GM18508 (cell line): ENCODE measurements around the gene ASAP3.

Experiments used
- ATAC-seq: cut with Tn5 transposase; IDR thresholded peaks from one replicate; pipeline ENCODE4 v1.9.1; 2021; ENCODE audit warnings: moderate number of reproducible peaks; ENCODE audit not compliant: insufficient read depth, unreplicated experiment

Gene ASAP3

DNA sequence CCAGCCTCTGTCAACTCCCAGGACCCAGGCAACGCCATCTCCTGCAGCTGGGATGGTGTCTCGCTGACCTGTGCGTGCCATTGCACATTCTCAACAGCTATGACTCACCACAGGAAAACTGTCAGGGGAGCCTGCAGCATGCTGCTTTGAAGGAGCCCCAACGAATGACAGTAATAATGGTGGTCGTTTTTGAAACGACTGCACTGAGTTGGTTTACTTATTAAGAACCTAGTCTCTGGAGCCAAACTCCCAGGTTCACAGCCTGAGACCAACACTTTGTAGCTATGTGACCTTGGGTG lies 81.0 kb downstream of the ASAP3 start:
- ATAC-seq: no peak

DNA sequence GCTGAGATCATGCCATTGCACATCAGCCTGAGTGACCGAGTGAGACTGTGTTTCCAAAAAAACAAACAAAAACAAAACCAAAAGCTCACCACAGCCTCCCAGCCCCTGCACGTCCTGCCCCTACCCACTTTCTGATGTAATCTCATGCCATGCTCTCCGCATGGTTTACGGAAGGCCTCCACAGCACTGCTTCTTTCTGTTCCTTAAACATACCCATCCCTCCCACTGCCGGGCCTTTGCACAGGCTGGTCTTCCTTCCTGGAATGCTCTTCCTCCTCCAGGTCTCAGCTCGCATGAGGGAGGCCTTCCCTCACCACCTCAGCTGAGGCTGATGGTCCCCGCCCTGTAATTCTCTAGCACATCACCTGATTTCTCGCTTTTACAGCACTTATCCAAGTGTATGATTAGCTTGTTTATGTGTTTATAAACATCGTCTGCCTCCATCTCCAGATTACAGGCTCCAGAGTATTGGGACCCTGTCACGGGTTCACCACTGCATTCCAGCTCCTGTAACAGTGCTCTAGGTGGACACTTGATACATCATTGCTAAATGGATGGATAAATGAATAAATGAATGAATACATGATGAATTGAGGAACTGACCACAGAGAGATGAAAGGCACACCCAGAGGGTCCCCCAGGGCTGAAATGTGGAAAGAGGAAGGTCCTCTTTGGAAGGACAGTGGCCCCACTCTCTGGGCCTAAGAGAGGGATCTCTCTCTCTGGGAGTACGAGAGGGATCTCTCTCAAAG lies 81.5 kb downstream of the ASAP3 start:
- ATAC-seq: no peak

DNA sequence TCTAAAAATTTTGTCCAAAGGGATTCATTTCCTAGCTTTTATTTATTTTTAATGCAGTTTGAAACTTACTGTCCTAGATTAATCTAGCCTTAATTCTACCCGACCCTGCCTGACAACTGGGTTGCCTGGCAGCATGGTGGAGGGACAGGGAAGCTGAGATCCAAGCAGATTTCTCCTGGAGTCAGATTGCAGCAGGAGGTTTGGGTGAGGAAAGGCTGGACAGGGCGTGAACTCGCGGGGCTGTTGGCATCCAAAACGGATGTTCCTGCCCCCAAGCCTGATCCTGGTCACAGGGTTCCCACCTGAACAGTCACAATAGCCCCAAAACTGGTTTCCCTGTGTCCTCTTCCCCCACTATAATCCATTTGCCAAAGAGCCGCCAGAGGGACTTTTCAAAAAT lies 82.7 kb downstream of the ASAP3 start:
- no peak for ATAC-seq

DNA sequence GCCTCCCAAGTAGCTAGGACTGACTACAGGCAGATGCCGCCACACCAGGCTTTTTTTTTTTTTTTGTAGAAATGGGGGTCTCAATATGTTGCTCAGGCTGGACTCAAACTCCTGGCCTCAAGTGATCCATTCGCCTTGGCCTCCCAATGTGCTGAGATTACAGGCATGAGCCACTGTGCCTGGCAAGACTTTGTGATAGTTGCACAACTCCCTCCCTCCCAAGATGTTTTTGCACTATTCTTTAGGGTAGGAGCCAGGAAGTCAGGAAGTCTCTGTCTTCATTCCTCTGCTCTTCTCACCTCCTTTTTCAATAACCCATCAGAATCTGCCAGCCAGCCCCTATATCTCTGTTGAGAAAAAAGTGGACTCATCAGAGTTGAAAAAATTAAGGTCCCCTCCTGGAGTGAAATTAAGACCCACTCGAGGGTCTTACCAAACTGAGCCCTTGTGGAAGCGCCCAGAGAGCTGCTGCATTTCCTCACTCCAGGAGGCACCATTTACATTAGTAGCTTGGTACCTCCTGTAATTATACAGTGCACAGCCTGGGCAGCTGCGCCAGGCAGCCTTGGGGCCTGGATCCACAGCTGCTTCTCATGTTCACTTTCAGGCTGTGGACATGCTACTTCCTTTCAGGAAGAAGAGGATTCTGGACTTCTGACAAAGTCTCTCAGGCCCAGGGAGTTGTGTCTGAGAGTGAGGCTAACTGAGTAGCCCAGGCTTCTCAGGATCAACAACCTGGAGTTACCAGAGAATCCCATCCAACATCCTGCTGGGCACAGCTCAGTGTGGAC lies 83.5 kb downstream of the ASAP3 start:
- ATAC-seq: no peak

DNA sequence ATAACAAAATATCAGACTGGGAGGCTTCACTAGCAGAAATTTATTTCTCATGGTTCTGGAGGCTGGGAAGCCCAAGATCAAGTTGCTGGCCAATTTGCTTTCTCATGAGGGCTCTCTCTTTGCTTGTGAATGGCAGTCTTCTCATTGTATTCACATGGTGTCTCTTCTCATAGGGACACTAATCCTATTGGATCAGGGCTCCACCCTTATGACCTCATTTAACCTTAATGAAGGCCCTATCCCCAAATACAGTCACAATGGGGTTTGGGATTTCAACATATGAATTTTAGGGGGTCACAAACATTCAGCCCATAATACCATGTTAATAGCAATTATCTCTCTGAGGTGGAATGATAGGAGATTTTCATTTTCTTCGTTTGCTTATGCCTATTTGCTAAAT lies 84.8 kb downstream of the ASAP3 start:
- no peak for ATAC-seq

DNA sequence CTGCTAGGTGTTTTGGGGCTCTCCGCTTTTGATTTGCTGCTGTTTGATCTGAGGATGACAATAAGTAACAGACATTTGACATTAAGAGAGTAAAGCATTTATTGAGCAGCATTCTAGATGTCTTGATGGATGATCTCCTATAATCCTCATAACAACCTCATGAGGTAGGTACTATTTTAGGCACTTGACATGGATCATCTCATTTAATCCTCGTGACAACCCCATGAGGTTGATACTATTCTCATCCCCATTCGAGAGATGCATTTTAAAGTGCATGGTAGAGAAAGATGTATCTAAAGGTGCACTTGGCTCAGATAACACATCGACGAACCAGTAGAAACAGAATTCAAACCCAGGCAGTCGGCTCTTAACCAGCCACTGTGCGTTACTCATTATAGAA lies 86.1 kb downstream of the ASAP3 start:
- no peak for ATAC-seq

DNA sequence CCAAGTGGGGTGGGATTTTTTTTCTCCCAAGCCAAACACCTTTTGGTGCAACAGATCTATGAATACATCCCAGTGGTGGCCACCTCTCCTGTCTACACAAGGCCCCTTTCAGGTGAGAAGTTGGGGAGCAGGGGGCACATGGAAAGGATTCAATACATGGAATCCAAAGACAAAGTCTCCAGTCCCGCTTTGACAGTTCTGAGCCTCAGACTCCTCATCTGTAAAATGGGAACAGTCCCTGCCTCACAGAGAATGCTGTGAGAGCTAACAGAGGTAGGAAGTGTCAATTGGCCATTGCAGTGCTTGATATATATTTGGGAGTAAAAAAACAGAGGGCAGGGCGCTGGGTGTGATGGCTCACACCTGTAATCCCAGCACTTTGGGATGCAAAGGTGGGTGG lies 87.6 kb downstream of the ASAP3 start:
- ATAC-seq: no peak

DNA sequence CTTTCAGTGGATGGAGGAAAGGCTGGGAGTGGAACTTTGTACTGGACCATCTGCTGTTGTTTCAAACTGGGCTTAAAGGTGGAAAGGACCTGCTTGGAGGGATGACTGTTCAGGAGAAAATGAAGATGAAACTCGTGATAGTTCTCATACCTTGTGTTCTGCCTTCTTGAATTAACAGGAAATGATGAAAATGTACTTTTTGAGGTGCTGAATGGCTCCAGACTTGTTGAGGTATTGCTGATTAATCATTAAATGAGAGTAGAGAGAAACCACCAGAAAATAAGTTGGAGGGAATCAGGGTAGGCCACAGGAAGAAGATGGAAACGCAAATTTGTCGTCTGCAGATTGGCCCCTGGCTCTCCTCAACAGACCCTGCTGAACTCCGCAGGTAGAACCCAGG lies 88.1 kb downstream of the ASAP3 start:
- no peak for ATAC-seq

DNA sequence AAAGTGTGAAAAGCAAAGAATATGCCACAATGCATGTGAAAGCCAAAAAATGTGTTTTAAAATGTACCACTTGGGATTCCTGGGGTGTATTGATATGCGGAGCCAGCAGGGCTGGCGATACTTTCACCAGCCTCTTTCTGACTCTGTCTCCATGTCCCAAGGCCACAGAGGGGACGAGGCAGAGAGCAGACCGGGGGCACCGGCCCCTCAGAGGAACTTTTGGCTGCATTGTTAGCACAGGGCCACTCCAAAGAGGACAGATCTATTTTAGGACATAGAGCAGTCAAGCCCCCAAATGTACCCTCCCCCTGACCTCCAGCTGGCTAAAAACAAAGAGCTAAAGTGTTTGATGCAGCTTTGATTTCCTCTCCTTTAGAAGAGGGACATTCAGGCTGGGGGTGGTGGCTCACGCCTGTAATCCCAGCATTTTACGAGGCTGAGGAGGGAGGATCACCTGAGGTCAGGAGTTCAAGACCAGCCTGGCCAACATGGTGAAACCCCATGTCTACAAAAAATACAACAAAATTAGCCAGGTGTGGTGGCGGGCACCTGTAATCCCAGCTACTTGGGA lies 88.7 kb downstream of the ASAP3 start:
- ATAC-seq: no peak

DNA sequence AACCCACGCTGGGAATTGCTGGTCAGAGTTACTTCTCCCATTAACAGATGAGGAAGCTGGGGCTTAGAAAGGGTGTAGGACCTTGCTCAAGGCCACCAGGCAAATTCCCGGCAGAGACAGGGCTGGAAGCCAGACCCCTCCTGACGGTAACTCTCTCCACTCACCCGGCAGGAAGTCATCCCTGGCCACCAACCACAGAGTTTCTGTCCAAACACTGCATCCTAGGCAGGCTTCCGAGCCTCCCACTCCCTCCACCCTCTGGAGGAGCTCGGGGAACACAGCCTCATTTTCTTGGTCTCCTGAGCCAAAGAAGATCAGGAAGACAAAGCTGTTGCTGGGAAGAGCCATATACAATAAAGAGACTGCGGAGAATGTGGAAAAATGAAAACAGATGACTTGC lies 89.3 kb downstream of the ASAP3 start:
- no peak for ATAC-seq

DNA sequence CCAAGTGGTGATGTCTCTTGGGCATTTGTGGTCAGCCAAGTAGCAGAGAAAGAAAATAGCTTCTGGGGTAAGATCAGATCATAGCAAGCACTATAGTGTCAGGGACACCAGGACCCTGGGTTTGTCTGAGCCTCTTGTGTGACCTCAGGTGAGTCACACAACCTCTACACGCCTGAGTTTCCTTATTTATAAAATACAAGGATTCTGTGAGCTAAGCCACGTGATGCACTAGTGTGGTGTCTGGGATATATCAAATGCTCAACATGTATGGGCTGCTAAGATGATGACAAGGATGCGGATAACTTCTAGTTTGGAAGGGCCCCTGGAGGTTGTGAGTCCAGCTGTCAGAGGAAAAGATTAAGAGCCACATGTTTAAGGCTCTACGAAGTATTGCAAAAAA lies 89.8 kb downstream of the ASAP3 start:
- no peak for ATAC-seq

DNA sequence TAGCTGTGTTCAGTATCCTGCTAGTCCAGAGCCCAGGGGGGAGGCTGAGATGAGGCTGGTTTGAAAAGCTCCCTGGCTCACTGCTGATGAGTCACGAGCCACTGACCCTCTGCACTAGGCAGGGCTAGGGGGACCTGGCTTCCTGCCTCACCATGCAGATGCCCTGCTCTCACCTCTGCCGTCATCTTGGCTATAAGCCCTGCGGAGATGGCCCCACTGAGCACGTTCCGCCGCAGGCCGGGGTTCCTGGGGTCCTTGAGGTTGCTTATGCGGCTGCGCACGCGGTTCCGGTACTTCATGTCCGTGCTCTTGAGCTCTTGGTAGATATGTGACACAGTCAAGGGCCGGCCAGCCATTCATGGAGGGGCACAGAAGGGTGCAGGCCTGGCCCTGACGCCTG lies 90.3 kb downstream of the ASAP3 start:
- ATAC-seq: no peak

DNA sequence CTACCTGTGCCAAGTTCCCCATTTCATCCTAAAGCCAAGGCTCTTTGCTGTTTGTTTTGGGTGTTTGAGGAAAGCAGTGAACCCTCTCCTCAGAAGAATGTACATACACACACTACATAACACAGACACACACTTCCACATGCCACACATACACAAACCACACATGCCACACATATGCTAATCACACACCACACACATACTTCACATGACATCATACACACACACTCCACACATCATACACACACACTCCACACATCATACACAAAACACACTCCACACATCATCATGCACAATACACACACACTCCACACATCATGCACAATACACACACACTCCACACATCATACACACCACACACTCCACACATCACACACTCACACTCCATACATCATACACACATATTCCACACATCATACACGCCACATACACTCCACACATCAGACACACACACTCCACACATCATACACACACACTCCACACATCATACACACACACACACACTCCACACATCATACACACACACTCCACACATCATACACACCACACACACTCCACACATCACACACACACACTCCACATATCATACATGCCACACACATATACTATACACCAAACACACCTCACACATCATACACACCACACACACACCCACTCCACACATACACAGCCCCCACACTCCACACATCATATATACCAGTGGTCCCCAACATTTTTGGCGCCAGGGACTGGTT lies 91.7 kb downstream of the ASAP3 start:
- no peak for ATAC-seq

DNA sequence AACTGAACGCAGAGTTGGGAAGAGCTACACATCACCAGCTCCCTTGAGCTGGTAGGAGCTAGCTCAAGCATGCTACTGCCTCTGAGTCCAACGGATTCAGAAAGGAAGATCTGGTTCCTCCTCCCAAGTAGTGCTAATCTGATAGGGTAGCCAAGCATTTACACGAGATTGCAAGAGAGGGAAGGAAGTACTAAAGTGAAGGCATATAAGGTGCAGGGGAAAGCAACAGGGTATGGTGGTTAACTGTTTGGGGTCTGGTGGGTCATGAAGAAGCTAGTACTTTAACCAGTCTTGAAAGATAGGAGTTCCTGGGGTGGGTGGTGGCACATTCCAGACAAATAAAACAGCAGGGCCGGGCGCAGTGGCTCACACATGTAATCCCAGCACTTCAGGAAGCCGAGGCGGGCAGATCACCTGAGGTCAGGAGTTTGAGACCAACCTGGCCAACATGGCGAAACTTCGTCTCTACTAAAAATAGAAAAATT lies 94.1 kb downstream of the ASAP3 start:
- no peak for ATAC-seq

DNA sequence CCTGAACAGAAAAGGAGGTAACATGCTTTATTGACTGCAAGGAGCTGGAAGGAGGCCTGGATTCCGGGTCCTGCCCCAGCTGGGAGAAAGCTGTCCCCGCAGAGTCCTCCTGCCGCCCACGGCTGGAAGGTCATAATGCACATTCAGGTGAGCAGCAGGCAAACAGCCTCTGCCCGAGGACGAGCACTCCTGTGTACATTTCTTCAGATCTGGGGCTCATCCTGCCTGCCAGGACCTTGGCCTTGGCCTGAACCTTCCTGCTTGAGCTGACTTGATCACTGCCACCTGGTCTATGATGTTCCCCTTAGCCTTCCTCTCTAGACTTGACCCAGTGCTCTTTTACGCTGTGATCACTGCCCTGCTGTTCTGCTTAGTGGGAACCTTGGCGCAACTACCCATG lies 96.5 kb downstream of the ASAP3 start:
- ATAC-seq: no peak

DNA sequence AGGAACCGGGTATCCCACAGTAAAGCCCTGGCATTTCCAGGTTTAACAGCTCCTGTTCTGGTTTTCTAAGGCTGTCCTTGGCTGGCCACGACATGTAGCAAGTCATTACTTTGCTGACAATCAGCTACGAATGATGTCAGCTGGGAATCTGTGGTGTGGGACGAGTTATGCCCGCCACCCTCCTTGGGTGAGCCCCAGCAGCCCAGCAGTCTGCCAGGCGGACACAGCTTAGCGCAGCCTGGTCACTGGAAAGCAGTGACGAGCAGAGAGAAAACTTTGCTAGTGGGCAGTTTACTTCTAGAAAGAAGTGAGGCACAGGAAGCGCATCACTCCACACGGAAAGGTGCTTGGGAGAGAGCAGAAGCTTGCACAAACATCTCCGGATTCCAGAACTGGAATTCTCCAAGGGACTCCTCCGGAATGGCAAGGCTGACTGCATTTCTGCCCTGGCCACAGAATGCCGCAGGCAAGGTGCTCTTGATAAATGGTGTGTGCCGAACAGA lies 98.8 kb downstream of the ASAP3 start:
- no peak for ATAC-seq

DNA sequence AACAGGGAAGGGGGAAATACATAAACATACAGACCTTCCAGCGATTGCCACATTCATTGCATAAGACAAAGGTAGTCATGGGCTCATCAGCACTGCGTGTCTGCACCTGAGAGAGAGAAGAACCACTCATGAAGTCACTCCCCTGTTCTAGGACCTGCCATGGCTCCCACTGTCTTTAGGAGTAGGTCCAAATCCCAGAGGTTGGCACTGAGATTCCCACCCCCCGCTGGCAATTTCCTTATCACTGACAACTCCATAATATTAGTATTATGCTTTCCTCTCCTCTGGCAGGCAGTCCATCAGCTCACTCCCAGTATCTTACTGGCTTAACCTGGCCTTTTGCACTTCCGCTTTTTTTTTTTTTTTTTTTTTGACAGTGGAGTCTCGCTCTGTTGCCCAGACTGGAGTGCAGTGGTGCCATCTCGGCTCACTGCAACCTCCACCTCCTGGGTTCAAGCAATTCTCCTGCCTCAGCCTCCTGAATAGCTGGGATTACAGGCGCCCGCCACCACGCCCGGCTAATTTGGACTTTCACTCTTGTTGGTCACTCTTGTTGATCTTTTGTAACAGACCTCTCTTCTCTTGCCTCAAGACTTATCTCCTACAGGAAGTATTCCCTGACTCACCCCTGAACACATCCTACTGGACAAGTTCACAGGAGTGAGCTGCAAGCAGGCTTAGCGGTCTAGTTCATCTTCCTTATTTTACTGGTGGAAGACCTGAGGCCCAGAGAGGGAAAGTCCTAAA lies 99.5 kb downstream of the ASAP3 start:
- ATAC-seq: no peak

DNA sequence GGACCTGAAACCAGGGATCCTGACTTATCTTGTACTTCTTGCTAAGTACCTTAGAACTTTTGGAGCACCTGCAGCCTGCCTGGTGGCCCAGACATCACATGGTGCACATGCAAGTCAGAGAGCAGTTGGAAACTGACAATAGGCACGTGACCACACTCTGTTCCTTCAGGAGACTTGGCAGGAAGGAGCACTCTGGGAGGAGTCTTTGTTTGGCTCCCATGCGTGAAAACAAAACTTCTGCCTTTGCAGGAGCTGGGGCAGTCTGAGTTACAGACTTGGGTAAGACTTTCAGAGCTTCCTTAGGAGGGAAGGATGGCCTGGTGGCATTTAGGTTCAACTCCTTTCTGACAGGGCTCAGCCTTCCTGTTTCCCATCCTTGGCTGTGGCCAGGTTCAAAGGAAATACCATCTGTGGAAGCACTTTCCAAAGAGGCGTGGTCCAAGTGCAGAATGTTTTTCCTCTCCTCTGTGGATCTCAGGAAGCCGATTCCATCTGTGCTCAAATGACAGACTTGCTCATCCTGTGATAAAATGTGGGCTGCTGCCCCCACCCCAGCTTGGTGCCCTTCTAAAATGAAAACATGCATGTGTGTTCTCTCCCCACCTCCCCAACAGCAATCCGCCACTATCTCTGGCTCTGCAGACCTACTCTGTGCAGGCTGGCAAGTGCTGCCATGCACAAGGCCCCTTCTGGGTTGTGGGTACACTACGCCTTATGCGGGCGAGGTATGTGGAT lies 100.2 kb downstream of the ASAP3 start:
- no peak for ATAC-seq

DNA sequence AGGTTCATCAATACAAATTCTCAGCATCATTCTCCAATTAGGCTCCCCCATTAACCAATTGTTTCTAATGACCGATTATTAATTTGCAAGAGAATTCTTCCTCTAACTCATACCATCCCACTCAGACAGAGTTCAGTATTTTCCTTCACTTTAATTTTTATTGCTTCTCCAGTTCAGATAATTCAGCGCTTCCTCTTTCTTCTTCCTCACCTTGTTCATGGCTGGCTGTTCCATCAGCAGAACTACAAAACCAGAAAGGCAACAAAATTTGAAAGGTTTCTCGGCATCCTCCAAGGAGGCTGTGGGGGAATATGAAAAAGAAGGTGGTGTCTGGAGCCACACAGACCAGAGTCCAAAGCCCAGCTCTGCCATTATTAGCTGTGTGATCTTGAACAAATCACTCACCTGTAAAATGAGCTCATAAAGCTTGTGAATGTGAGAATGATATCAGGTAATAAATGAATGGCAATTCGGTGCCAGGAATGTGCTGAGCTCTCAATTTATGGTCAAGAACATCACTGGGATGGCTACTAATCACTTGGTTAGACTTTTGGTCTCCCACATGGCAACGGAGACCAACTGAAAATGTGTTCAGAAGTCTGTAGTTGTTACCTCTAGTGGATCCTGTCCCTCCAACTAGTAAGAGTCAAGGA lies 102.6 kb downstream of the ASAP3 start:
- ATAC-seq: no peak
